GM21619 (cell line): ENCODE results near the gene GDAP2.

Source experiments
- ATAC-seq: cut with Tn5 transposase; IDR thresholded peaks from one replicate; pipeline ENCODE4 v1.9.1; 2021; ENCODE audit not compliant: unreplicated experiment

Gene GDAP2

GRCh38 chr1:117814856-117815797 lies 114.3 kb downstream of the GDAP2 start:
- no peak for ATAC-seq
